ENCODE measurements around the gene NDUFS7.
A peak's percentile ranks its signal among the peaks of the same experiment; 100 is the strongest.

Gene NDUFS7

GRCh38 chr19:1355568-1356507, 27.9 kb upstream of the NDUFS7 start:
- H3K4me3 ChIP-seq (ENCODE audit: severe bottlenecking), result peak overlapping the region; percentile 76
- no peak for ATAC-seq (ENCODE audit: low read depth)
- no peak for DNase-seq (ENCODE audit: low spot score)
- TF ChIP-seq CTCF (IDR thresholded peaks at IDR 0.05; ENCODE audit: poor library complexity, severe bottlenecking), result no peak
- H3K36me3 ChIP-seq (ENCODE audit: low read depth), result peaks cover 41% of the 10 kb centered on the region
- peaks cover 4% of the 10 kb centered on the region for H3K4me1 ChIP-seq (ENCODE audit: insufficient read depth, poor library complexity, severe bottlenecking)
- H3K27ac ChIP-seq (ENCODE audit: poor library complexity, severe bottlenecking), result peak overlapping the region; percentile 56
- H3K27me3 ChIP-seq (ENCODE audit: insufficient read depth, poor library complexity, severe bottlenecking), result no peaks in the 10 kb centered on the region
- H3K9me3 ChIP-seq (ENCODE audit: severe bottlenecking), result no peaks in the 10 kb centered on the region

- ATAC-seq (ENCODE audit: low read depth) (no peak), DNase-seq (ENCODE audit: low spot score) (no peak)
- H3K4me1 ChIP-seq (ENCODE audit: insufficient read depth, poor library complexity, severe bottlenecking), result peaks cover 4% of the 10 kb centered on the region
- H3K9me3 ChIP-seq (ENCODE audit: severe bottlenecking), result no peaks in the 10 kb centered on the region
- TF ChIP-seq CTCF (IDR thresholded peaks at IDR 0.05; ENCODE audit: poor library complexity, severe bottlenecking), result no peak
- H3K36me3 ChIP-seq (ENCODE audit: low read depth), result peaks cover 46% of the 10 kb centered on the region
- H3K27me3 ChIP-seq (ENCODE audit: insufficient read depth, poor library complexity, severe bottlenecking), result no peaks in the 10 kb centered on the region
- no peak overlapping the region for H3K27ac ChIP-seq (ENCODE audit: poor library complexity, severe bottlenecking)
- no peak overlapping the region for H3K4me3 ChIP-seq (ENCODE audit: severe bottlenecking)
Measured at GRCh38 chr19:1356508-1356865, 27.2 kb upstream of the NDUFS7 start.

GRCh38 chr19:1357531-1358109, 26.1 kb upstream of the NDUFS7 start:
- Histone ChIP-seq H3K4me1 (ENCODE audit: insufficient read depth, poor library complexity, severe bottlenecking) (peaks cover 4% of the 10 kb centered on the region), H3K27me3 (ENCODE audit: insufficient read depth, poor library complexity, severe bottlenecking) (no peaks in the 10 kb centered on the region), H3K4me3 (ENCODE audit: severe bottlenecking) (no peak overlapping the region), H3K27ac (ENCODE audit: poor library complexity, severe bottlenecking) (no peak overlapping the region), H3K9me3 (ENCODE audit: severe bottlenecking) (no peaks in the 10 kb centered on the region), H3K36me3 (ENCODE audit: low read depth) (peaks cover 57% of the 10 kb centered on the region)
- no peak for ATAC-seq (ENCODE audit: low read depth)
- no peak for DNase-seq (ENCODE audit: low spot score)
- TF ChIP-seq CTCF (IDR thresholded peaks at IDR 0.05; ENCODE audit: poor library complexity, severe bottlenecking), result no peak

GRCh38 chr19:1360126-1360817, 23.4 kb upstream of the NDUFS7 start:
- no peak for DNase-seq (ENCODE audit: low spot score)
- H3K9me3 ChIP-seq (ENCODE audit: severe bottlenecking), result no peaks in the 10 kb centered on the region
- H3K27me3 ChIP-seq (ENCODE audit: insufficient read depth, poor library complexity, severe bottlenecking), result no peaks in the 10 kb centered on the region
- H3K27ac ChIP-seq (ENCODE audit: poor library complexity, severe bottlenecking), result no peak overlapping the region
- peaks cover 4% of the 10 kb centered on the region for H3K4me1 ChIP-seq (ENCODE audit: insufficient read depth, poor library complexity, severe bottlenecking)
- H3K36me3 ChIP-seq (ENCODE audit: low read depth), result peaks cover 76% of the 10 kb centered on the region
- no peak overlapping the region for H3K4me3 ChIP-seq (ENCODE audit: severe bottlenecking)
- no peak for ATAC-seq (ENCODE audit: low read depth)
- no peak for TF ChIP-seq CTCF (IDR thresholded peaks at IDR 0.05; ENCODE audit: poor library complexity, severe bottlenecking)
